SK-N-SH (cell line): ENCODE data around the gene SCN2A. TPM values are rescaled to one million over a fixed set of nuclear protein-coding genes. Genes with fewer than 3 reads are reported as not detected.

Experiments used
- CTCF ChIA-PET: fragments of 300-600, 350-600 bp; formaldehyde crosslinking; extraction: SDS; loops from one replicate; lab custom pipeline; 2021; lab: Yijun Ruan, JAX
- POLR2A ChIA-PET: fragments of 350-600 bp; sonication (Branson Sonifier 250); formaldehyde crosslinking; extraction: SDS; loops from one replicate; lab custom pipeline; 2020; ENCODE audit warnings: antibody characterized with exemption, inconsistent platforms; lab: Yijun Ruan, JAX
- DNase-seq: peaks from one replicate; pipeline ENCODE4 v3.0.0; 2012
- H2AFZ ChIP-seq: fragments of 200-600 bp; sonication (generic); 2 replicates; pipeline ENCODE4 v1.8.1; 2016; ENCODE audit warnings: antibody characterized with exemption, mild to moderate bottlenecking, low read depth
- H3F3A ChIP-seq: fragments of 200-600 bp; sonication (generic); replicated peaks from 2 replicates; pipeline ENCODE3; 2016; ENCODE audit warnings: antibody characterized with exemption, mild to moderate bottlenecking; ENCODE audit not compliant: insufficient read depth
- H3K27ac ChIP-seq, 2 experiments: fragments of 200-500 bp in 1 of 2; fragments of 200-600 bp in 1 of 2; sonication (Bioruptor generic) in 1 of 2; sonication (generic), shearing (Covaris generic) in 1 of 2; 2 replicates each; pipeline versions ENCODE4 v1.5.1 to v1.6.1; 2014 to 2016; ENCODE audit warnings: low read depth in 2 of 2, inconsistent platforms in 1 of 2, low read length in 1 of 2, mild to moderate bottlenecking in 1 of 2, mixed read lengths in 1 of 2
- H3K27me3 ChIP-seq: fragments of 200-600 bp; sonication (generic), shearing (Covaris generic); 2 replicates; pipeline ENCODE4 v1.6.1; 2016; ENCODE audit warnings: mixed run types; ENCODE audit not compliant: insufficient read depth
- H3K36me3 ChIP-seq, 2 experiments: fragments of 200-500 bp in 1 of 2; fragments of 200-600 bp in 1 of 2; sonication (Bioruptor generic) in 1 of 2; sonication (generic) in 1 of 2; replicated peaks in 1 of 2; 2 replicates each; pipeline versions ENCODE3 to v1.5.1; 2014 to 2016; ENCODE audit warnings: low read length in 1 of 2, mild to moderate bottlenecking in 1 of 2; ENCODE audit not compliant: insufficient read depth in 2 of 2, control insufficient read depth in 1 of 2
- H3K4me1 ChIP-seq, 2 experiments: fragments of 200-500 bp in 1 of 2; fragments of 200-600 bp in 1 of 2; sonication (Bioruptor generic) in 1 of 2; sonication (generic), shearing (Covaris generic) in 1 of 2; 2 replicates each; pipeline versions ENCODE4 v1.5.1 to v1.6.1; 2014 to 2016; ENCODE audit warnings: low read depth in 1 of 2, low read length in 1 of 2, mixed run types in 1 of 2; ENCODE audit not compliant: insufficient read depth in 2 of 2, control insufficient read depth in 1 of 2
- H3K4me2 ChIP-seq: fragments of 200-600 bp; sonication (generic), shearing (Covaris generic); 2 replicates; pipeline ENCODE4 v1.6.1; 2017; ENCODE audit warnings: mixed run types
- H3K4me3 ChIP-seq, 2 experiments: fragments of 200-500 bp in 1 of 2; fragments of 200-600 bp in 1 of 2; sonication (Bioruptor generic) in 1 of 2; sonication (generic), shearing (Covaris generic) in 1 of 2; 2 replicates each; pipeline versions ENCODE4 v1.5.1 to v1.8.1; 2014 to 2016; ENCODE audit warnings: low read depth in 2 of 2, inconsistent platforms in 1 of 2, low read length in 1 of 2, mild to moderate bottlenecking in 1 of 2, mixed read lengths in 1 of 2, moderate library complexity in 1 of 2
- H3K79me2 ChIP-seq: fragments of 200-600 bp; sonication (generic); 2 replicates; pipeline ENCODE4 v1.8.1; 2017; ENCODE audit warnings: mild to moderate bottlenecking; ENCODE audit not compliant: insufficient read depth
- H3K9ac ChIP-seq: fragments of 200-600 bp; sonication (generic); 2 replicates; pipeline ENCODE4 v1.6.1; 2017; ENCODE audit warnings: mixed run types
- H3K9me2 ChIP-seq: fragments of 200-600 bp; sonication (generic); 2 replicates; pipeline ENCODE4 v1.6.1; 2017; ENCODE audit warnings: mixed run types
- H3K9me3 ChIP-seq: fragments of 200-600 bp; sonication (generic); 2 replicates; pipeline ENCODE4 v1.6.1; 2017; ENCODE audit warnings: mixed run types, mild to moderate bottlenecking, moderate library complexity
- H4K20me1 ChIP-seq: fragments of 200-600 bp; sonication (generic); 2 replicates; pipeline ENCODE4 v1.6.1; 2017; ENCODE audit warnings: mild to moderate bottlenecking, mixed run types; ENCODE audit not compliant: insufficient read depth
- CHD2 ChIP-seq: fragments of 150-350 bp; IDR thresholded peaks from 2 replicates; pipeline ENCODE4 v1.6.1; 2018; ENCODE audit warnings: low read length; ENCODE audit not compliant: partially characterized antibody
- ELF1 ChIP-seq: IDR thresholded peaks from 2 replicates; pipeline ENCODE4 v1.4.0; 2012
- EP300 ChIP-seq, 2 experiments: IDR thresholded peaks; 2 replicates each; pipeline versions ENCODE4 v1.4.0 to v1.6.1; 2012; ENCODE audit warnings: borderline replicate concordance in 1 of 2, low read depth in 1 of 2, low read length in 1 of 2
- FOSL2 ChIP-seq: IDR thresholded peaks from 2 replicates; pipeline ENCODE4 v1.4.0; 2012; ENCODE audit warnings: low read depth, mild to moderate bottlenecking, moderate library complexity, borderline replicate concordance
- FOXM1 ChIP-seq: IDR thresholded peaks from 2 replicates; pipeline ENCODE4 v1.4.0; 2012; ENCODE audit warnings: low read depth, mild to moderate bottlenecking
- GABPA ChIP-seq: IDR thresholded peaks from 2 replicates; pipeline ENCODE4 v1.4.0; 2012; ENCODE audit warnings: low read depth, mild to moderate bottlenecking
- GATA2 ChIP-seq: sonication (generic); formaldehyde crosslinking; IDR thresholded peaks from 2 replicates; pipeline ENCODE4 v1.5.0; 2020; ENCODE audit warnings: mild to moderate bottlenecking, missing genetic modification reagents
- MEF2A ChIP-seq: IDR thresholded peaks from 2 replicates; pipeline ENCODE4 v1.4.0; 2012; ENCODE audit warnings: low read depth, borderline replicate concordance
- NFIC ChIP-seq: IDR thresholded peaks from 2 replicates; pipeline ENCODE4 v1.4.0; 2012; ENCODE audit warnings: borderline replicate concordance
- RCOR1 ChIP-seq: fragments of 150-350 bp; IDR thresholded peaks from 2 replicates; pipeline ENCODE4 v1.6.1; 2017; ENCODE audit warnings: antibody characterized with exemption, low read length
- RFX5 ChIP-seq: IDR thresholded peaks from 2 replicates; pipeline ENCODE4 v1.6.1; 2012; ENCODE audit warnings: mild to moderate bottlenecking, improper control_type of control experiment, low read length
- RXRA ChIP-seq: IDR thresholded peaks from 2 replicates; pipeline ENCODE4 v1.4.0; 2012; ENCODE audit warnings: low read depth, mild to moderate bottlenecking, borderline replicate concordance
- TAF1 ChIP-seq: IDR thresholded peaks from 2 replicates; pipeline ENCODE4 v1.6.1; 2012; ENCODE audit warnings: low read depth, mild to moderate bottlenecking, low read length, moderate library complexity, borderline replicate concordance
- TCF12 ChIP-seq: IDR thresholded peaks from 2 replicates; pipeline ENCODE4 v1.4.0; 2012
- YY1 ChIP-seq: IDR thresholded peaks from 2 replicates; pipeline ENCODE4 v1.4.0; 2012; ENCODE audit warnings: low read depth, mild to moderate bottlenecking
- WGBS: methylation state at CpG from one replicate; pipeline ENCODE4 v1.1.6; 2017; ENCODE audit warnings: low lambda C conversion rate; 5-methylcytosine and 5-hydroxymethylcytosine counted together
- polyA plus RNA-seq, 3 experiments: library from polyadenylated mRNA; depleted of rRNA; stranded (reverse); fragments of >200 nt; gene quantifications; 2 replicates each; pipeline ENCODE4 v1.2.3, GENCODE V29; 2012
- TF ChIP-seq, protein P1 (sequence below): IDR thresholded peaks from 2 replicates; pipeline ENCODE4 v1.4.0; 2012; ENCODE audit warnings: low read depth, borderline replicate concordance
- TF ChIP-seq, protein P2 (sequence below): IDR thresholded peaks from 2 replicates; pipeline ENCODE4 v1.4.0; 2012; ENCODE audit warnings: low read depth, borderline replicate concordance
- TF ChIP-seq, protein P3 (sequence below): fragments of 150-350 bp; IDR thresholded peaks from 2 replicates; pipeline ENCODE4 v1.6.1; 2016; ENCODE audit warnings: mild to moderate bottlenecking, low read depth, low read length
- TF ChIP-seq, protein P4 (sequence below): fragments of 200-600 bp; sonication (generic); IDR thresholded peaks from 2 replicates; pipeline ENCODE4 v1.6.1; 2017; ENCODE audit warnings: antibody characterized with exemption, mild to moderate bottlenecking, moderate library complexity

The SCN2A gene
- polyA plus RNA-seq, 1 of the 3 experiments (the other 2 are of a cell fraction), result 5.1 TPM

DNA sequence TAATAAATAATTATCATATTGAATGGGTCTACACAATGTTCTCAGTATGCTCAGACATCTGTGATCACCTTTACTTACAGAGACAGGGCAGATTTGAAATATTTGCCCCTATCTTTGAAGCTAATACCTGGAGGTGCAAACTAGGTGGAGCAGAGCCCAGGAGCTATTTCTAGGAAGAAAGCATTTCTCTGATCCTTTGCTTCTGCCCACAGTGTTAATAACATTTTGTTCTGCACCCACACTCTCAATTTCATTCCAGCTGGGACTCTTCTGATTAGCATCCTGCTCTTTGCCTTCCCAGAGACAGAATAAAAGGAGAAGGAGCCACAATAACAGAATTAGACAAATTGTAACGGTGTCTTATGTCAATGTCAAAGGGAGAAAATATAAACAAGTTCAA, 11.6 kb upstream of the SCN2A start:
- Histone ChIP-seq H3K4me3 (no peak overlapping the region), H4K20me1 (no peaks in the 10 kb centered on the region), H3K9me2 (no peaks in the 10 kb centered on the region), H2AFZ (no peak overlapping the region), H3K4me2 (no peak overlapping the region), H3K9ac (no peak overlapping the region), H3K27ac (no peak overlapping the region), H3K9me3 (no peaks in the 10 kb centered on the region), H3F3A (no peaks in the 10 kb centered on the region), H3K4me1 (no peaks in the 10 kb centered on the region), H3K79me2 (no peaks in the 10 kb centered on the region), H3K36me3 (no peaks in the 10 kb centered on the region), H3K27me3 (no peaks in the 10 kb centered on the region)
- POLR2A ChIA-PET, result no interaction called here
- CTCF ChIA-PET, result interaction anchor here (1.3 to 4.4 kb wide), 4 partner anchors 12 to 211 kb away, joined by 4 to 26 read pairs (median 12); partner anchors contain the start of genes SCN2A and SCN3A
- no peak for DNase-seq
- 51% methylated on average over 1 of the region's 1 CpG for WGBS
- TF ChIP-seq FOSL2 (no peak), FOXM1 (no peak), TAF1 (no peak), ELF1 (no peak), YY1 (no peak), RXRA (no peak), EP300 (IDR thresholded peaks at IDR 0.05; ENCODE audit: borderline replicate concordance in 1 of 2, low read depth in 1 of 2, low read length in 1 of 2) (no peak), GATA2 (no peak)
- TF ChIP-seq, protein P1, sequence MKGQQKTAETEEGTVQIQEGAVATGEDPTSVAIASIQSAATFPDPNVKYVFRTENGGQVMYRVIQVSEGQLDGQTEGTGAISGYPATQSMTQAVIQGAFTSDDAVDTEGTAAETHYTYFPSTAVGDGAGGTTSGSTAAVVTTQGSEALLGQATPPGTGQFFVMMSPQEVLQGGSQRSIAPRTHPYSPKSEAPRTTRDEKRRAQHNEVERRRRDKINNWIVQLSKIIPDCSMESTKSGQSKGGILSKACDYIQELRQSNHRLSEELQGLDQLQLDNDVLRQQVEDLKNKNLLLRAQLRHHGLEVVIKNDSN, result no peak
- TF ChIP-seq, protein P2, sequence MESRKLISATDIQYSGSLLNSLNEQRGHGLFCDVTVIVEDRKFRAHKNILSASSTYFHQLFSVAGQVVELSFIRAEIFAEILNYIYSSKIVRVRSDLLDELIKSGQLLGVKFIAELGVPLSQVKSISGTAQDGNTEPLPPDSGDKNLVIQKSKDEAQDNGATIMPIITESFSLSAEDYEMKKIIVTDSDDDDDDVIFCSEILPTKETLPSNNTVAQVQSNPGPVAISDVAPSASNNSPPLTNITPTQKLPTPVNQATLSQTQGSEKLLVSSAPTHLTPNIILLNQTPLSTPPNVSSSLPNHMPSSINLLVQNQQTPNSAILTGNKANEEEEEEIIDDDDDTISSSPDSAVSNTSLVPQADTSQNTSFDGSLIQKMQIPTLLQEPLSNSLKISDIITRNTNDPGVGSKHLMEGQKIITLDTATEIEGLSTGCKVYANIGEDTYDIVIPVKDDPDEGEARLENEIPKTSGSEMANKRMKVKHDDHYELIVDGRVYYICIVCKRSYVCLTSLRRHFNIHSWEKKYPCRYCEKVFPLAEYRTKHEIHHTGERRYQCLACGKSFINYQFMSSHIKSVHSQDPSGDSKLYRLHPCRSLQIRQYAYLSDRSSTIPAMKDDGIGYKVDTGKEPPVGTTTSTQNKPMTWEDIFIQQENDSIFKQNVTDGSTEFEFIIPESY, result no peak

DNA sequence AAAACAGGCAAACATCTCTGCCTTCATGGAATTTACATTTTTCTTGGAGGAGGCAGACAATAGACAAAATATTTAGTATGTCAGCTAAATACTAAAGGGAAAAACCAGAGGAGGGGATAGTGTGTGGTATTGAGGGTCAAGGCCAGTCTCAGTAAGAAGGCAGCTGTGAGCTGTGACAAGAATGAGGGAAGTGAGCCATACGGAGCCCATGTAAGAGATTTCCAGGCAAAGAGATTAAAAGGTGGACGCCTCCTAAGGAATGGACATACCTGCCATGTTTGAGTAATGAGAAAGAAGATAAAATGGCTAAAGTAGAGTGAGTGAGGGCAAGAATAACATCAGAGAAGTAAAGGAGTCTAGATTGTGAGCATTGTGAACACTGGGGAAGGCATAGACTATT, 2.2 kb upstream of the SCN2A start:
- no peaks in the 10 kb centered on the region for H3K79me2 ChIP-seq
- H3K4me1 ChIP-seq, result no peaks in the 10 kb centered on the region; a peak in 1 of 4 replicates
- ChIA-PET POLR2A (no interaction called here), CTCF (interaction anchor here (1.0 to 3.0 kb wide), 6 partner anchors 57 to 637 kb away, joined by 3 to 12 read pairs (median 4); no protein-coding TSS in a partner anchor)
- 49% methylated on average over 2 of the region's 2 CpGs for WGBS
- DNase-seq, result no peak
- H3K9me2 ChIP-seq, result no peaks in the 10 kb centered on the region
- TF ChIP-seq GABPA (no peak), MEF2A (no peak), RFX5 (no peak), TCF12 (no peak), YY1 (no peak), TAF1 (no peak), RCOR1 (no peak), NFIC (no peak), EP300 (IDR thresholded peaks at IDR 0.05; ENCODE audit: borderline replicate concordance in 1 of 2, low read depth in 1 of 2, low read length in 1 of 2) (no peak), CHD2 (no peak), GATA2 (no peak), FOXM1 (no peak)
- TF ChIP-seq, protein P1, result no peak
- TF ChIP-seq, protein P3, sequence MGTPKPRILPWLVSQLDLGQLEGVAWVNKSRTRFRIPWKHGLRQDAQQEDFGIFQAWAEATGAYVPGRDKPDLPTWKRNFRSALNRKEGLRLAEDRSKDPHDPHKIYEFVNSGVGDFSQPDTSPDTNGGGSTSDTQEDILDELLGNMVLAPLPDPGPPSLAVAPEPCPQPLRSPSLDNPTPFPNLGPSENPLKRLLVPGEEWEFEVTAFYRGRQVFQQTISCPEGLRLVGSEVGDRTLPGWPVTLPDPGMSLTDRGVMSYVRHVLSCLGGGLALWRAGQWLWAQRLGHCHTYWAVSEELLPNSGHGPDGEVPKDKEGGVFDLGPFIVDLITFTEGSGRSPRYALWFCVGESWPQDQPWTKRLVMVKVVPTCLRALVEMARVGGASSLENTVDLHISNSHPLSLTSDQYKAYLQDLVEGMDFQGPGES, result no peak
- TF ChIP-seq, protein P4, sequence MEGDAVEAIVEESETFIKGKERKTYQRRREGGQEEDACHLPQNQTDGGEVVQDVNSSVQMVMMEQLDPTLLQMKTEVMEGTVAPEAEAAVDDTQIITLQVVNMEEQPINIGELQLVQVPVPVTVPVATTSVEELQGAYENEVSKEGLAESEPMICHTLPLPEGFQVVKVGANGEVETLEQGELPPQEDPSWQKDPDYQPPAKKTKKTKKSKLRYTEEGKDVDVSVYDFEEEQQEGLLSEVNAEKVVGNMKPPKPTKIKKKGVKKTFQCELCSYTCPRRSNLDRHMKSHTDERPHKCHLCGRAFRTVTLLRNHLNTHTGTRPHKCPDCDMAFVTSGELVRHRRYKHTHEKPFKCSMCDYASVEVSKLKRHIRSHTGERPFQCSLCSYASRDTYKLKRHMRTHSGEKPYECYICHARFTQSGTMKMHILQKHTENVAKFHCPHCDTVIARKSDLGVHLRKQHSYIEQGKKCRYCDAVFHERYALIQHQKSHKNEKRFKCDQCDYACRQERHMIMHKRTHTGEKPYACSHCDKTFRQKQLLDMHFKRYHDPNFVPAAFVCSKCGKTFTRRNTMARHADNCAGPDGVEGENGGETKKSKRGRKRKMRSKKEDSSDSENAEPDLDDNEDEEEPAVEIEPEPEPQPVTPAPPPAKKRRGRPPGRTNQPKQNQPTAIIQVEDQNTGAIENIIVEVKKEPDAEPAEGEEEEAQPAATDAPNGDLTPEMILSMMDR, result no peak
- no peak overlapping the region for H2AFZ ChIP-seq
- H3K27me3 ChIP-seq, result no peaks in the 10 kb centered on the region
- peaks cover 6% of the 10 kb centered on the region for H3F3A ChIP-seq
- no peak overlapping the region for H3K9ac ChIP-seq
- H4K20me1 ChIP-seq, result no peaks in the 10 kb centered on the region
- no peak overlapping the region for H3K4me2 ChIP-seq
- no peak overlapping the region for H3K4me3 ChIP-seq
- no peaks in the 10 kb centered on the region for H3K9me3 ChIP-seq
- H3K36me3 ChIP-seq, result no peaks in the 10 kb centered on the region
- H3K27ac ChIP-seq, result no peak overlapping the region
